Left ventricle myocardium inferior (tissue), 1 donor: ENCODE results near the gene ADD3. TPM values are rescaled to one million over a fixed set of nuclear protein-coding genes. Genes with fewer than 3 reads are reported as not detected.

Experiments
- DNase-seq: peaks from one replicate; pipeline ENCODE4 v3.0.0-alpha.2; 2020
- H3K27ac ChIP-seq: fragments of 200-600 bp; replicated peaks from 2 replicates; pipeline ENCODE4 v1.8.0; 2021
- H3K27me3 ChIP-seq: fragments of 200-600 bp; 2 replicates; pipeline ENCODE4 v1.8.0; 2021; ENCODE audit warnings: low read depth
- H3K36me3 ChIP-seq: fragments of 200-600 bp; 2 replicates; pipeline ENCODE4 v1.8.0; 2021
- H3K4me1 ChIP-seq: fragments of 200-600 bp; 2 replicates; pipeline ENCODE4 v1.8.0; 2021
- H3K4me3 ChIP-seq: fragments of 200-600 bp; 2 replicates; pipeline ENCODE4 v1.8.0; 2021; ENCODE audit warnings: mild to moderate bottlenecking, moderate library complexity
- H3K9me3 ChIP-seq: fragments of 200-600 bp; replicated peaks from 2 replicates; pipeline ENCODE4 v1.8.0; 2021
- CTCF ChIP-seq: fragments of 200-600 bp; IDR thresholded peaks from 2 replicates; pipeline ENCODE4 v1.8.0; 2021; ENCODE audit warnings: antibody characterized with exemption, mild to moderate bottlenecking, borderline replicate concordance
- intact Hi-C: fragments of 100-400 bp; cut with micrococcal nuclease; formaldehyde crosslinking; loops from one replicate; pipeline ENCODE4 v1.11.0; 2022
- total RNA-seq: library from RNA; stranded (reverse); fragmentation: NEBNext Ultra II Directional; extraction: Animal tissue kit (Norgen Biotek cat#: 25700); gene quantifications from one replicate; pipeline ENCODE4 v1.2.1, GENCODE V29; 2021
- donor health status: DM: no; HTN: yes; CAD: no; lungs with severe emphysema.

Gene ADD3
- total RNA-seq, 1 donor from 2014 or later = 113 TPM

GRCh38 chr10:110175406-110175805 is 167.6 kb downstream of the ADD3 start:
- no peak for DNase-seq
- TF ChIP-seq CTCF = no peak
- H3K27me3 ChIP-seq = no peaks in the 10 kb centered on the region
- no peak overlapping the region for H3K4me3 ChIP-seq
- intact Hi-C loops = no loop called here
- peak overlapping the region; percentile 87 for H3K27ac ChIP-seq
- H3K9me3 ChIP-seq = no peaks in the 10 kb centered on the region
- H3K36me3 ChIP-seq = no peaks in the 10 kb centered on the region
- peaks cover 28% of the 10 kb centered on the region for H3K4me1 ChIP-seq

- DNase-seq = no peak
- H3K27me3 ChIP-seq = no peaks in the 10 kb centered on the region
- no peak for TF ChIP-seq CTCF
- H3K36me3 ChIP-seq = no peaks in the 10 kb centered on the region
- intact Hi-C loops = no loop called here
- H3K27ac ChIP-seq = peak overlapping the region; percentile 87
- H3K9me3 ChIP-seq = no peaks in the 10 kb centered on the region
- H3K4me3 ChIP-seq = peak overlapping the region; percentile 36
- H3K4me1 ChIP-seq = peaks cover 22% of the 10 kb centered on the region
Observed at GRCh38 chr10:110176141-110177030, 168.6 kb downstream of the ADD3 start.

GRCh38 chr10:110179220-110179619 is 171.4 kb downstream of the ADD3 start:
- H3K27me3 ChIP-seq = no peaks in the 10 kb centered on the region
- no peak overlapping the region for H3K27ac ChIP-seq
- H3K4me3 ChIP-seq = no peak overlapping the region
- H3K36me3 ChIP-seq = no peaks in the 10 kb centered on the region
- H3K4me1 ChIP-seq = peaks cover 22% of the 10 kb centered on the region
- no peak for TF ChIP-seq CTCF
- H3K9me3 ChIP-seq = no peaks in the 10 kb centered on the region
- no peak for DNase-seq
- intact Hi-C loops = no loop called here

- H3K27ac ChIP-seq = no peak overlapping the region
- TF ChIP-seq CTCF = no peak
- no peaks in the 10 kb centered on the region for H3K36me3 ChIP-seq
- no peaks in the 10 kb centered on the region for H3K27me3 ChIP-seq
- no peaks in the 10 kb centered on the region for H3K9me3 ChIP-seq
- no peak for DNase-seq
- H3K4me1 ChIP-seq = peaks cover 6% of the 10 kb centered on the region
- no peak overlapping the region for H3K4me3 ChIP-seq
- intact Hi-C loops = no loop called here
Observed at GRCh38 chr10:110181451-110181850, 173.7 kb downstream of the ADD3 start.

GRCh38 chr10:110181911-110182310 is 174.1 kb downstream of the ADD3 start:
- no peaks in the 10 kb centered on the region for H3K9me3 ChIP-seq
- H3K4me1 ChIP-seq = peaks cover 1% of the 10 kb centered on the region
- no peak overlapping the region for H3K4me3 ChIP-seq
- no peaks in the 10 kb centered on the region for H3K27me3 ChIP-seq
- DNase-seq = no peak
- intact Hi-C loops = no loop called here
- H3K36me3 ChIP-seq = no peaks in the 10 kb centered on the region
- no peak overlapping the region for H3K27ac ChIP-seq
- TF ChIP-seq CTCF = no peak
